GM10248 (cell line): Measurements from ENCODE around the gene ARMC3.

Source experiments
- CTCF ChIA-PET: fragments of 300-600 bp; sonication (Branson Sonifier 250); formaldehyde crosslinking; extraction: SDS; loops from one replicate; lab custom pipeline; 2021; ENCODE audit warnings: antibody characterized with exemption; lab: Yijun Ruan, JAX
- POLR2A ChIA-PET: fragments of 350-650 bp; sonication (Branson Sonifier 250); formaldehyde crosslinking; extraction: SDS; loops from one replicate; lab custom pipeline; 2020; ENCODE audit warnings: antibody characterized with exemption; lab: Yijun Ruan, JAX
- DNase-seq: peaks from one replicate; pipeline ENCODE4 v3.0.0; 2012; ENCODE audit errors: extremely low spot score
- CTCF ChIP-seq: IDR thresholded peaks from 2 replicates; pipeline ENCODE4 v1.5.1; 2012; ENCODE audit warnings: mild to moderate bottlenecking, low read depth; ENCODE audit errors: extremely low read depth, missing control alignments, control extremely low read depth

ARMC3 gene

GRCh38 chr10:23040002-23040401, 112.1 kb downstream of the ARMC3 start:
- ChIA-PET CTCF (no interaction called here), POLR2A (no interaction called here)
- no peak for TF ChIP-seq CTCF
- DNase-seq = no peak

GRCh38 chr10:23046027-23046426, 118.2 kb downstream of the ARMC3 start:
- no peak for TF ChIP-seq CTCF
- ChIA-PET POLR2A (no interaction called here), CTCF (interaction anchor here (1.2 to 2.2 kb wide), 2 partner anchors 8 to 1055 kb away, joined by 3 to 4 read pairs; no protein-coding TSS in a partner anchor)
- DNase-seq = no peak

- ChIA-PET CTCF (interaction anchor here (1.3 to 2.2 kb wide), 2 partner anchors 9 to 10 kb away, joined by 3 to 4 read pairs; no protein-coding TSS in a partner anchor), POLR2A (no interaction called here)
These were observed 119.6 kb downstream of the ARMC3 start for GRCh38 chr10:23047201-23048050.

GRCh38 chr10:23048191-23048590, 120.3 kb downstream of the ARMC3 start:
- DNase-seq = no peak
- no peak for TF ChIP-seq CTCF
- ChIA-PET CTCF (no interaction called here), POLR2A (no interaction called here)

More at GRCh38 chr10:23047201-23048050, 119.6 kb downstream of the ARMC3 start:
- no peak for DNase-seq
- TF ChIP-seq CTCF = no peak

- no peak for DNase-seq
- ChIA-PET CTCF (interaction anchor here (1.0 kb wide), 1 partner anchor 20 kb away, joined by 3 read pairs; no protein-coding TSS in a partner anchor), POLR2A (no interaction called here)
- TF ChIP-seq CTCF = no peak
These were observed 123.4 kb downstream of the ARMC3 start for GRCh38 chr10:23051278-23051677.

- ChIA-PET POLR2A (no interaction called here), CTCF (no interaction called here)
- no peak for TF ChIP-seq CTCF
- no peak for DNase-seq
These were observed 124.0 kb downstream of the ARMC3 start for GRCh38 chr10:23051855-23052331.
